GM19238 (cell line): ENCODE data around the gene EIF4ENIF1.
A peak's percentile ranks its signal among the peaks of the same experiment; 100 is the strongest.
"Not testable (repeated sequence)": the region's sequence is repeated elsewhere in the genome, so short reads cannot be mapped to it uniquely, and the experiment has no call there.

Experiments used
- DNase-seq: peaks from one replicate; pipeline ENCODE4 v3.0.0; 2011; ENCODE audit warnings: low spot score; ENCODE audit not compliant: insufficient read length

The EIF4ENIF1 gene, protein sequence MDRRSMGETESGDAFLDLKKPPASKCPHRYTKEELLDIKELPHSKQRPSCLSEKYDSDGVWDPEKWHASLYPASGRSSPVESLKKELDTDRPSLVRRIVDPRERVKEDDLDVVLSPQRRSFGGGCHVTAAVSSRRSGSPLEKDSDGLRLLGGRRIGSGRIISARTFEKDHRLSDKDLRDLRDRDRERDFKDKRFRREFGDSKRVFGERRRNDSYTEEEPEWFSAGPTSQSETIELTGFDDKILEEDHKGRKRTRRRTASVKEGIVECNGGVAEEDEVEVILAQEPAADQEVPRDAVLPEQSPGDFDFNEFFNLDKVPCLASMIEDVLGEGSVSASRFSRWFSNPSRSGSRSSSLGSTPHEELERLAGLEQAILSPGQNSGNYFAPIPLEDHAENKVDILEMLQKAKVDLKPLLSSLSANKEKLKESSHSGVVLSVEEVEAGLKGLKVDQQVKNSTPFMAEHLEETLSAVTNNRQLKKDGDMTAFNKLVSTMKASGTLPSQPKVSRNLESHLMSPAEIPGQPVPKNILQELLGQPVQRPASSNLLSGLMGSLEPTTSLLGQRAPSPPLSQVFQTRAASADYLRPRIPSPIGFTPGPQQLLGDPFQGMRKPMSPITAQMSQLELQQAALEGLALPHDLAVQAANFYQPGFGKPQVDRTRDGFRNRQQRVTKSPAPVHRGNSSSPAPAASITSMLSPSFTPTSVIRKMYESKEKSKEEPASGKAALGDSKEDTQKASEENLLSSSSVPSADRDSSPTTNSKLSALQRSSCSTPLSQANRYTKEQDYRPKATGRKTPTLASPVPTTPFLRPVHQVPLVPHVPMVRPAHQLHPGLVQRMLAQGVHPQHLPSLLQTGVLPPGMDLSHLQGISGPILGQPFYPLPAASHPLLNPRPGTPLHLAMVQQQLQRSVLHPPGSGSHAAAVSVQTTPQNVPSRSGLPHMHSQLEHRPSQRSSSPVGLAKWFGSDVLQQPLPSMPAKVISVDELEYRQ

DNA sequence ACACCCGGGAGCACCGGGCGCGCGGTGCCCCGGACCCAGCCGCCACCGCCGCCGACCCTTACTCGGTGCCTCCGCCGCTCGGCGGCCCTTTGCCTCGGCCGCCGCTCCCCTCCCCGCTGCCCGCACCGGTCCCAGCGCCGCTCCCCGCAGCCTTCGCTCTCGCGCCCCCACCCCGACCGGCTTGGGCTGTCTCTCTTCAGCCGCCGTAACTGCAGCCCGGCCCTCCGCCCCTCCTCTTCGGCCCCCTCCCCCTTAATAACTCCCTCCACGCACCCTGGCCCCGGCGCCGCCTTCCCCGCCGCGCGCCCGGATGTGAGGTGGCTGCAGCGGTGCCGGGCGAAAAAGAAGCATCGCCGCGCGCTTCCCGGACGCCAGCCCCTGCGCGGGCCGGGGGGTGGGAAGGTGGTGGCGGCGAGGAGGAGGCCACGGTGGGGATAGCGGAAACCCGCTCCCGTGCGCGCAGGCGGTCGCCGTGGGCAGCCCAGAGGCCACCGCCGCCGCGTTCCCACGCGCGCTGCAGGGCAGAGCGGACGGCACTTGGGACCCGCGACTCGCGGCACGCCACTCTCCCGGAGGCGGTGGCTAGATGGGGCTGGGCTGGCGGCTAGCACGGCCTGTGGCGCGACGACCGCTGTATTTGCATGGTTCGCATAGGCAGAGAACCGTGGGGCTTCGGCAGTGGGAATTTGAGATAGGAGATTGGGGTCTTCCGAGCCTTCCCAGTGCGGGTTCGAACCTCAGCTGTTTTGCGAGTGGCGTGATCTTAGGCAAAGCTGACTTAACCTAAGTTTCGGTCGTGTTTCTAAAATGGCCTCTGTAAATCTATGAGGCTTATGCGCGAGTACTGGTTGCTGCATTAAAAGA, at the start of gene EIF4ENIF1:
TSS of gene EIF4ENIF1 (minus strand) at position 211 of the 864 bp plus-strand sequence. CDS start 1,124 bp downstream, outside the sequence.
- DNase-seq = peak; percentile 89

DNA sequence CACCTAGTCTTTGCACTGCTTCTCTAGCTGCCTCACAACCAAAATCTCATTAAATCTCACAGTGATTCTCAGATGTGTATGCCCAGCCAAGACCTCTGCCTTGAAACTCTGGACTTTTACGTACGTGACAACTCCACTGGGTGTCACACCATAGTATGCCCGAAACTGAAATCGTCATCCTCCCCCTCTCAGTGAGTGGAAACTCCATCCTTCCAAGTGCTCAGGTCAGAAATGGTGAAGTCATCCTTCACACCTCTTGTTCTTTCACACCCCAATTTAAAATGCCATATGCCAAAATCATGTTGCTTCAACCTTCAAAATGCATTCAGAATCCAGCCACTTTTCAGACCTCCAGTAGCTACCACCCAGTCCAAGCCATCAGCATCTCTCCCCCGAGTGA, 49.2 kb upstream of the EIF4ENIF1 start:
- DNase-seq = no peak

DNA sequence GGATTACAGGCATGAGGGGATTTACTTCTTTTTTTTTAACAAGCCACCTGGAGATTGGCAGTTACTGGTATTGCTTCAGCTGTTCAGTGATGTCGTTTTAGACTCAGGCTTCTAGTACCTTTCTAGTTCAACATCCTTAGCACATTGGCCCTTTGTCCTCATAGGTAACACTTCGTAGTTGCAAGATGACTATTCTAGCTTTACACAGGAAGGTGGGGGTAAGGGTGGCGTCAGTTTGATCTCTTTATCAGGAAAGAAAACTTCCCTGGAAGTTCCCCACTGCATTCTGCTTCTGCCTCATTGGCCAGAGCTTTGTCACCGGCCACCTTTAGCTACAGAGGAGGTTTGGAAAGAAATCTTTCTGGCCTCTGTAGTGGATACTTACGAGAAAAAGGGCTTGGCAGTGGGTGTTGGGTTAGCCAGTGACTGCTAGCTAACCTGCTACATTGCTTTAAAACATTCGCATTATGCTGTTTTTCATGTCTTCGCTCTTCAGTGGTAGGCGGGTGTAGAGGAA, 47.4 kb upstream of the EIF4ENIF1 start:
- DNase-seq = no peak

DNA sequence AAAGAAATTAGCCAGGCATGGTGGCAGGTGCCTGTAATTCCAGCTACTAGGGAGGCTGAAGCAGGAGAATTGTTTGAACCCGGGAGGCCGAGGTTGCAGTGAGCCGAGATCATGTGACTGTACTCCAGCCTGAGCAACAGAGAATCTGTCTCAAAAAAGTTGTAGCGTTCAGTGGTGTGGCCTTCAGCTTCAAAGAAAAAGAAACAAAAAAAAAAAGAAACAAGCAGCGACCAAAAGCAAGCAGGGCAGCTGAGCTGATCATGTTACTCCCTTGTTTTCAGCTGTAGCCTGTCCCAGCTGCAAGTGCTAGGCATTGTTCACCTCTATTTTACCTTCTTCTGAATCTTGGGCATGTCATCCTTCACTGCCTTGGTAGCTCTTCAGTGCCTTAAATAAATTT, 43.7 kb upstream of the EIF4ENIF1 start:
- DNase-seq = no peak

DNA sequence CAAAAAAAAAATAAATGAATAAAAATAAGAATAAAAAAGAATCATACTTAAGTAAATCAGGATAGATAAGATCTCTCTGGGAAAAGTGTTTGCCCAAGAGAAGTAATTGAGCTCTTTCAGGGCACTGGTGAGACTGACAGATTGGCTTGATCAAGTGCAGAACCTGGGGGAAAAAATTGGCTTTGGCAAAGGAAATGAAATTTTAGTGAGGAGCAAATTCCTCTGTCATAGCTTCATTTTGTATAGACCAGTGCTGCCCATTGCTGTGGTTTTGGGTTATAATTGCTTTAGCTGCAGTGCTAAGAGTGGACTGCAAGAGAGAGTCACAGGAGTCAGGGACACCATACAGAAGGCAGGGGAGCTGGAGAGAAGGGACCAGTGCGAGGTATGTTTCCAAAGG, 42.4 kb upstream of the EIF4ENIF1 start:
- DNase-seq = no peak

DNA sequence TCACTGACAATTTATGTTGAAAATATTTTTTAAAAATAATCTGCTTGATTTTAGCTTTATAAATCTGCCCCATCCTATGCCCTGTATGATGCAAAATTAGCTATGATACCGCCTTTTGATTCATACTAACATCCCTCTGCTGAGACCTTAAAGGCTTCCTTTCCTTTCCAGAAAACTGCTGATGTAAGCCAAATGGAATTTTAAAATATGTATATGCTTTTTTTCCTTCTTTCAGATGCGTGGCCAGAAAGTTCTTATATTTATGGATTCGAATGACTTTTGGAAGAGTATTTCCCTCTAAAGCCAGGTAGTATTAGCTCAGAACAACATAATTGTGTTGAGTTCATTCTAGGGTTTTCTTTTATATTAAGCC, 41.2 kb upstream of the EIF4ENIF1 start:
- DNase-seq = no peak

DNA sequence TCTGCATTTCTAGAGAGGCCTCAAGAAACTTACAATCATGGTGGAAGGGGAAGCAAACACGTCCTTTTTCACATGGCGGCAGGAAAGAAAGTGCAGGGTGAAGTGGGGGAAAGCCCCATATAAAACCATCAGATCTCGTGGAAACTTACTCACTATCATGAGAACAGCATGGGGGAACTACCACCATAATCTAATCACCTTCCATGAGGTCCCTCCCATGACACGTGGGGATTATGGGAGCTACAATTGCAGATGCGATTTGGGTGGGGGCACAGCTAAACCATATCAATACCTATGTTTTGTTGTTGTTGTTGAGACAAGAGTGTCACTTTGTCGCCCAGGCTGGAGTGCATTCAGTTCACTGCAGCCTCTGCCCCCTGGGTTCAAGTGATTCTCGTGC, 36.6 kb upstream of the EIF4ENIF1 start:
- no peak for DNase-seq

DNA sequence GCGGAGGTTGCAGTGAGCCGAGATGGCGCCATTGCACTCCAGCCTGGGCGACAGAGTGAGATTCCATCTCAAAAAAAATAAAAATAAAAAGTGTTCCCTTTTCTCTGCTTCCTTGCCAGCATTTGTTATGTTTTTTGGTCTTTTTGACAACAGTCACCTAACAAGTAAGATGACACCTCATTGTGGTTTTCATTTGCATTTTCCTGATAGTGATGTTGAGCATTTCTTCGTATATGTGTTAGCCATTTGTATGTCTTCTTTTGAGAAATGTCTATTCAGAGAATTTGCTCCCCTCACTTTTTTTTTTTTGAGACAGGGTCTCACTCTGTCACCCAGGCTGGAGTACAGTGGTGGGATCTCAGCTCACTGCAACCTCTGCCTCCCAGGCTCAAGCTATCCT, 34.5 kb upstream of the EIF4ENIF1 start:
- DNase-seq = not testable (repeated sequence)

DNA sequence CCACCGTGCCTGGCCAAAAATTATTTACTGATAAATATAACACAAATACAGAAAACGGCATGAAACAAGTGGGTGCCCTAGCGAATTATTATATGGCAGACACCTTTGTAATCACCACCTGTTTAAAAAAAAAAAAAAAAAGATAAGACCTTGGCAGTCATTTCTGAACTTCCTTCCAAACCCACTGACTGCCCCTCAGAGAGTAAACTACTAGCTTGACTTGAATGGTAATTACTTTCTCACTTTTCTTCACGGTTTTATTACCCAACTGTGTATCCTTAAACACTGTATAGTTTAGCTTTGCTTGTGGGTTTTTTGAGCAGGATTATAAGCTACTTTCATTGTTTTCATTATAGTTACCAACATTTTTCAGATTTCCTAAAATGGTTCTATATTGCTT, 30.4 kb upstream of the EIF4ENIF1 start:
- no peak for DNase-seq

DNA sequence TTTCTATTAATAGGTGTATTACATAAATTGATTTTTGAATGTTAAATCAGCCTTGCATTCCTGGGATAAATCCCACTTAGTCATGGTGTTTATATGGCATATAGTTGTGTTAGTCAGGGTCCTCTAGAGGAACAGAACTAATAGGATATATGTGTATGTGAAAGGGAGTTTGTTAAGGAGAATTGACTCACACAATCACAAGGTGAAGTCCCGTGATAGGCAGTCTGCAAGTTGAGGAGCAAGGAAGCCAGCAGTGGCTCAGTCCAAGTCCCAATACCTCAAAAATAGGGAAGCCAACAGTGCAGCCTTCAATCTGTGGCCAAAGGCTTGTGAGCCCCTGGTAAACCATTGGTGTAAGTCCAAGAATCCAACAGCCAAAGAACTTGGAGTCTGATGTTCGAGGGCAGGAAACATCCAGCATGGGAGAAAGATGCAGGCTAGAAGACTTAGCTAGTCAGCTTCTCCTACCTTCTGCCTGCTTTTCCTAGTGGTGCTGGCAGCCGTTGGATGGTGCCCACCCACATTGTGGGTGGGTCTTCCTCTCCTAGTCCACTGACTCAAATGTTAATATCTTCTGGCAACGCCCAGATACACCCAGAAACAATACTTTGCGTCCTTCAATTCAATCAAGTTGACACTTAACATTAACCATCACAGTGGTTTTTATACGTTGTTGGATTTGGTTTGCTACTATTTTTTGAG, 19.6 kb upstream of the EIF4ENIF1 start:
- no peak for DNase-seq

DNA sequence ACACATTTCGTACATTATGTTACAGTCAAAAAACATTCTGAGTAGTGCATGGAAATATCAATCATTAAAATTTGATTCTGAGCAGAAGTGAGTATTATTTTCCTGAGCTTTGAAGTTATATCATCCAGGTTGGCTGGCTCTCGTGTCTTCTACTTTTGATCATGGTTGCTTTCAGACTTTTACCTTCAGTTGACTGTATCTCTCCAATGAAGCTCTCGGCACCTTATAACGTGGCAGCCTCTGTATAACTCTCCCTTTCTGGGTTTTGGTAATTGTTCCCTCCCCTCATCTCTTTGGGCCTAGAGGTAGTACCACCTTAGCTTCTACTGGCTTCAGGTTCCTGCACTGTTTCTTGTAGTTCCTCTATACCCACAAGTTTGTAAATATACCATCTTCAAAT, 18.9 kb upstream of the EIF4ENIF1 start:
- no peak for DNase-seq

DNA sequence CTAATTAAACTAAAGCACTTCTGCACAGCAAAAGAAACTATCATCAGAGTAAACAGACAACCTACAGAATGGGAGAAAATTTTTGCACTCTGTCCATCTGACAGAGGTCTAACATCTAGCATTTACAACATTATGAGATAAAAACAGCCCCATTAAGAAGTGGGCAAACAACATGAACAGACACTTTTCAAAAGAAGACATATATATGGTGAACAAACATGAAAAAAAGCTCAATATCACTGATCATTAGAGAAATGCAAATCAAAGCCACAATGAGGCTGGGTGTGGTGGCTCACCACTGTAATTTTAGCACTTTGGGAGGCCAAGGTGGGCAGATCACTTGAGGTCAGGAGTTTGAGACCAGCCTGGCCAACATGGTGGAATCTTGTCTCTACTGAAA, 17.9 kb upstream of the EIF4ENIF1 start:
- DNase-seq = not testable (repeated sequence)

DNA sequence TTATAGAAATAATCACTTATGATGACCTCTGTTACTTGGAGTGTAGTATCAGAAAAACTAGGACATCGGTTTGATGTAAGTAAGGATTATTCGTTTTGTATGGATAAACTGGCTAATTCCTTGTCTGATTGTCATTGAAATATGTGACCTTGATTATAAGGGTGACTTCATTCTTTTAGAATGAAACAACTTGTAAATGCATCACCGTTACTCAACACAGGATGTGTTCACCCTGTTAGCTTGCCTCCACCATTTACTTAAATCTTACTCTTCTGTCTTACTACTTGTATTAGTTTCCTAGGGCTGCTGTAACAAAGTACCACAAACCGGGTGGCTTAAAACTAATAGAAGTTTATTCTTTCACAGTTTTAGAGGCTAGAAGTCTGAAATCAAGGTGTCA, 14.6 kb upstream of the EIF4ENIF1 start:
- DNase-seq = no peak

DNA sequence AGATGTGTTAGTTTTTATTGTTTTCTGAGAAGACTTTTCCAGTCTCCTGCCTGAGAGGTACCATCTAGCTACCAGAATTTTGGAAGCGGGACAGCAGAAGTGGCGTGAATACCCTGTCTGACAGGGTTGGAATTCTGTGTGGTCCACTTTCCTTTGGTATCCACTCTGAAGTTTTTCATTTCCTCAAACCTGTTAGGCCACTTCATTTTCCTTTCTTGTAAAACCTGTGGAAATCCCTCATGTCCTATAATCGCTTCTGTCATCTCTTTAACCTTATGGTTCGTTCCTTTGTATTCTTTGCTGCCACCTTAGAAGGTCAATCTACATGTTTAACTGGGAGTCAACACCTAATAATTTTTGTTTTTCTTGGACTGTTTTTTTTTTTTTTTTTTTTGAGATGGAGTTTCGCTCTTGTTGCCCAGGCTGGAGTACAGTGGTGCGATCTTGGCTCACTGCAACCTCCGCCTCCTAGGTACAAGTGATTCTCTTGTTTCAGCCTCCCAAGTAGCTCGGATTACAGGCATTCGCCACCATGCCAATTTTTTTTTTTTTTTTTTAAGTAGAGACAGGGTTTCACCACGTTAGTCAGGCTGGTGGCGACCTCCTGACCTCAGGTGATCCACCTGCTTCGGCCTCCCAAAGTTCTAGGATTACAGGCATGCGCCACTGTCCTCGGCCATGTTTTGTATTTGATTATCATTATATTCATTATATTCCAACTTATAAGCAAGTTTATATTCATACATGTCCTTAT, 13.7 kb upstream of the EIF4ENIF1 start:
- no peak for DNase-seq

DNA sequence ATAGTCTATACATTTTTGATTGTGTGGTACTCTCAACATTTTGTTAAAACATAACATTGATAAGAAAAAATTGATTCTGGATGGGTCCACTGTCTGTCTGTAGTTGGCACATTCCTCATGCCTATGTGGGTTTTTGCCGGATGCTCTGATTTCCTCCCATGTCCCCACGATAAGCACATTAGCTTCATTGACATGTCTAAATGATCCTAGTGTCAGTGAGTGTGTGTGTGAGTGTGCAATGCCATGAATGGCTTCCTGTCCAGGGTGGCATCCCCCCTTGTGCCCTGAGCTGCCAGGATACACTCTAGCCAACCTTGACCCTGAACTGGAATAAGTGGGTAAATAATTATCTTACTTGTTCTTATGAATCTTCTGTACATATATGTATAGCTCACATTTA, 12.1 kb upstream of the EIF4ENIF1 start:
- no peak for DNase-seq

DNA sequence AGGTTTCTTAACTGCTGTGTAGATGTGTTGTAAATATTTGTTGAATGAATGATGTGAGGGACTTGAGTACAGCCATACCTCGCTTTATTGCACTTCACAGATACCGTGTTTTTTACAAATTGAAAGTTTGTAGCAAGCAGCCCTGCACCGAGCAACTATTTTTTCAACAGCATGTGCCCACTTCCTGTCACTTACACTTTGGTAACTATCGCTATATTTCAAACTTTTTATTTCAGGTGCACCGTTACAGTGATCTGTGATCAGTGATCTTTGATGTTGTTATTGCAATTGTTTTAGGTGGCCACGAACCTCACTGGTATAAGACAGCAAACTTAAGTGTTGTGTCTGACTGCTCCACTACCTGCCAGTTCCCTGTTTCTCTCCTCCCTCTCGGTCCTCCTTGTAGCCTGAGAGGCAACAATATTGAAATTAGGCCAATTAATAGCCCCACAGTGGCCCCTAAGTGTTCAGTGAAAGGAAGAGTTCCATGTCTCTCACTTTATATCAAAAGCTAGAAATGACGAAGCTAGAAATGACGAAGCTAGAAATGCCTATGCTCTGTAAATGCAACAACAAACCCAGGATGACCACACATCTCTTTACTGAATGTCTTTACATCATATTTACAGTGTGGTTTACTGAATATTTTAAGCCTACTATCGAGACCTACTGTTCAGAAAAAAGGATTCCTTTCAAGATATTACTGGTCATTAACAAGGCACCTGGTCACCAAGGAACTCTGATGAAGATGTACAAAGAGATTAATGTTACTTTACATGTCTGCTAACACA, 7.7 kb upstream of the EIF4ENIF1 start:
- DNase-seq = no peak

DNA sequence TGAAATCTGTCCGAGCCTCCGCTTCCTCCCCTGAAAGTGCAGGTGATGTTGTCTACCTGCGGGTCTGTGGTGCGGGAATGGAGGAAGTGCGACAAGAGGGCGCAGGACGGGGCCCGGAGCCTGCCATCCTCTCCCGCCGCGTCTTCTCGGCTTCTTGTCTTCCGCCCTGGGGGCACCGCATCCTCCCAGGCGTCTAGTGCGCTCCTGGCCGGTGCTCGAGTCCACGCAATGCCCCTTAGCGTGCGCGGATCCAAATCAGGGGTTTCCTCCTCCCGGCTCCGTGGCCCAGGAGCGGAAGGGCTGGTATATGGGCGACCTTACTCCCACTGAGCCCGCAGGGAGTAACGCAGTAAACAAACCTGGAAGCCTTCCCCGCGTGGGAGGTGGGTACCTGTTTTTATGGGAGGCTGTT, 7.1 kb upstream of the EIF4ENIF1 start:
- DNase-seq = peak; percentile 3

DNA sequence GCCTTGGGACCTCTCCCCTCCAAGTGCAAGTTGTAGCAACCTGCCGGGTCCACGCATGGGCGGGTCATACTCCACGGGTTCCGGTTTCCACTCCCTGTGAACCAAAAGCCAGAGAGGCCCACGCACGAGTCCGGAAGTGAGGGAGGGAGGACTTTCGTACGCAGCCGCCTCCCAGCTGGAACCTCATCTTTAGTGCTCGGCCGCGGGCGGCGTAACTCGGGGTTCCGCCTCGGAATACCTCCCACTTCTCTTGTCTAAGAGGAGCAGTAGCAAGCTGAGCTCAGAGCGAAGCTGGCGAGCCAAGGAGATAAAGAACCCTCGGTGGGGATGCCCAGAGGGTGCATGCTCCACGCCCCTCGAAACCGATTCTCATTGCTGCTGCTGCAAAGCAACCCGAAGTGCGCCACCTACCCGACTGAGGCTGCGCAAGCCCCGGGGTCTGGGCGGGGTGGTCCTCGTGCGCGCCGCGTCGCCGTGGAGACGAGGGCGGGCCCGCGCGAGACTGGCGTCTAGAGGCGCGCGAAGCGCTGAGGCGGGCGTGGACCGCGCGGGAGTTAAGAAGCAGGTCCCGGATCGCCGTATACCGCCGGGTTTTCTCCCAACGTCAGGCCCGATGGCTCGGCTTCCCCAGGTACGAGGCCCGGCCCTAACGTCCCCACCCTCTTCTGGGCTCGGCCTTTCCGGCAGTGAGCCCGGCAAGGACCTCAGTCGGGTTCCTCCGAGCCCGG, 6.5 kb upstream of the EIF4ENIF1 start, which contains the start of gene SFI1:
TSS of gene SFI1 (plus strand) at position 530 of the 728 bp plus-strand sequence. CDS start 11,749 bp downstream, outside the sequence.
- DNase-seq = peak; percentile 78
